NCI-H187 treated with DMSO at 0.1 percent for 48 hours (cell line): ENCODE measurements around the gene BAZ2B.

Experiments used
- DNase-seq: peaks from one replicate; lab custom pipeline; 2025; lab: John Stamatoyannopoulos, UW

The BAZ2B gene

DNA sequence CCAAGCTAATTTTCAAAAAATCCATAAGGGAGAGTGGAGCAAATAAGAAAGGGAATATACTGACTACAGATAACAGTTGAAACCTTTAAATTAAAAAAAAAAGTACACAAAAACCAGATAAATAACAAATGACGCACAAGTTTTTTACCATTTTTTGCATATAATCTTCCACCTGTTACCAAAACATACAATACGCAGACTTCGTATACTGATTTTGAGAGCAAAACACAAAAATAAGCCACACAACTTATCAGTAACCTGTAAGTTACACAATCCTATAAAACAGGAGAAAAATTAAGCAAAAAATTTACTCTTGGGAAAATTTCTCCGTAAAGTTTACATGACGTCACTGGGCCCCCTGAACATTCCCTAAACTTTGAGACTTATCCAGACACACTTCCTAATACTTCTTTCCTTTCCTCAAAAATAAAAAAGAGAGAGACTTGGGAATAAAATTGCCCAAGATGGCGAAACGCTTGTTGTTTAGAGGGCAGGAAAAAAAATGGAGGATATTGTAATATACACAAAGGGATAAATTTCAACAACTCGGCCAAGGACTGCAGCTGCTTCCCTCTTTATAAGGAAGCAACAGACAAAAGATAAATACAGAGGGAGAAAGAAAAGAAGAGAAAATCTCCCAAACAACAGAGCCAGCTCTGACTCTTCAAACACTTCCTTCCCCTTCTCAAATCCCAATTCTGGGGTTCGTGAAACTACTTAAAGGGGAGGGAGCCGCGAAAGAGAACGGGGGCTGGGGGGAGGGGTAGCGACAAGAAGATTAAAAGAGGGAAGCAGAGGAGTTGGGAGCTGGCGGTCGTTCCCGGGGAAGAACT lies 1.6 kb downstream of the BAZ2B start:
- no peak for DNase-seq

DNA sequence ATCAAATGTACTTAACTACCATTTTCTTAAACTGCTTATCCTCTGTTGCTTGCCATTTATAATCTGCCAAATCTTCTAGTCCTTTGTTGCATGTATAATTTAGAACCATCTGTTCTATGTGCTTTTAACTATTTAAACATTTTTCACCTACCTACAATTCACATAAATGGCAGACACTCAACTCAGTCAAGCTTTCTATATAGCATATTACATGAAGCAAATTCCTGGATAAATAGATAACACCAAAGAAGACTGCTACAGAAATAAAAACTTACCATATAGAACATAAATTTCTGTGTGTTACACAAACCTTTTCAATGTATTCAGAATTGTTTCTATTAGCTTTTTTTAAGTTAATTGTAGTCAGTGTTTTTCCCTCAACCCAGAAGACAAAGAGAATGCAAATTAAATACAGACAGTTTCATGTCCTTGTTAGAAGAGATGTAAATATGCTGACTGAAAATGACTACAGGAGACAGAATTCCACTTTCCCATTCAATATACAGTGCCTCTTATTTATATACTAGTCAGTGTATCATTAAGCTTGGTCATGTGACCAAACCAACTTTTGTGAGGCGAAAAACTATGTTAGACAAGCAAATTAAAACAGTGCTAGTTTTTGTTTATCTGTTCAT lies 2.6 kb downstream of the BAZ2B start:
- DNase-seq: no peak

DNA sequence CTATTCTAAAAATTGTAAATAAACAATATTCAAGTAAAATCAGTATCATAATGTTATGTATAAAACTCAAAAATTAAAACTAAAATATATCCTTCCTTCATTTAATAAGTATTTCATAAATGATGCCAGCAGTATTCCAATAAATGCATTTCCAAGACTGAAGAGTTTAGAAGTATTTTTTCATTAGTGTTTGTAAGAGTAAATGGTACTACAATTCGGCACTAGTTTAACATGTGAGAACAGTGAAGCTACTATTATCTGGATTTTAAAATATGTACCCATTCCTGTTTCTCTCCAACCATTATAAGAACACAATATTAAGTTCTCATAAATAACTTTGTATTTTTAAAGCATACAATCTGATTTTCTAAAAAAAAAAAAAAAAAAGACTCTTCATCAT lies 3.3 kb downstream of the BAZ2B start:
- no peak for DNase-seq

DNA sequence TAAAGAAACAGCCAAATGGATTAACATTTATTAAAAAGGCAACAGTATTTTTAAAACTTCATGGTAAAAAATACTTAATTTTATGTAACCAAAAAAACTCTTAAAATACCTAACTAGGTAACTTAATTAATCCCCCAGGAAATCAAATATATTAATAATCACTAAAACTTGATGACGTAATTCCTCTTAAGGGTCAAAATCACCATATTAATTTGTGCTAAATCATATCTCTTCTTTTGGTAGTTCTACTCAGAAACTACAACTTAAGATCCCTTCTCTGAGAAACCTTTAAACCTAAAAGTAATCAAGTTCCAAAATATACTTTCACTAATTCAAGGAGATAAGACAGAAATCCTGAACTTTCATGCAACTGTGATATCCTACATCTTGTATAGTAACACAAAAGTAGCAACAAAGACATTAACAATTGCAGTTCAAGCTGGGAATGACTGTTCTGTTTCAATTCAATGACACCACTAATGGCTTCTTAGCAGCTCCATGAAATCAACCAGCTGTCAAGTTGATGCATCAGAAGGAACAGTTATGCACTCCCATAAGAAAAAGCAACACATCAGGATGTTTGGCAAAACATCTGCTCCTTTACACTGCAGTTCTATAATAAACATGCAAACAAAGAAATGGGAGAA lies 4.0 kb downstream of the BAZ2B start:
- peak; percentile 17 for DNase-seq

DNA sequence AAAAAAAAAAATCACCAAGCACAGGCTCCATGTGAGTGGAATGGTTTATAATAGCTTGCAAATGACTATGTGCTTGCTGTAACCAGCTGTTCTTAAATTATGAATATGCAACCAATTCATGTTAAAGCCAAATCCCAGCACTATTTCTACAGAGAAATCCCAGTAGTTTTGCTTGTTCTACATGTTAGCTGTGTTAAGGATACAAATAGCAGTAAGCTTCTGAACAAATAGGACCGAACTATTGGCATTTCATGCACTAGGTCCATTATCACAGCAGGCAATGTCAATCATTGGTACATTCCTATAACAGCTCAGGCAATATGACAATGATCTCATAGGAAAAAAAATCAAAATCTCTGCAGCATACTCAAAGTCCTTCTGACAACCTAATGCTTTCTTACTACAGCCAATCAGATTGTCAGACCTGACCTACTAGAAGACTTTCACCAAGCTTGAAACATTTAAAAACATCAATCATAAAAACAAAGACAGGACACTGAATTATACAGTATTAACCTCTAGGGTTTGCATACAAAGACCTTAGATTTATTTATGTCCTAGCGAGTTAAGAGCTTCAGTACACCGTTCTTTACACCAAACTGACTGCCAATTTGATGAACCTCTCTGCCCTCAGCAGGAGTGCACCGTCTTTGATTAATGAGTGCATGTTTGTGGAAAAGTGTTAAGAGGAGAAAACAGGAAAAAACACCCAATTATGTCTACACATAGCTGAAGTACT lies 6.4 kb downstream of the BAZ2B start:
- DNase-seq: no peak

DNA sequence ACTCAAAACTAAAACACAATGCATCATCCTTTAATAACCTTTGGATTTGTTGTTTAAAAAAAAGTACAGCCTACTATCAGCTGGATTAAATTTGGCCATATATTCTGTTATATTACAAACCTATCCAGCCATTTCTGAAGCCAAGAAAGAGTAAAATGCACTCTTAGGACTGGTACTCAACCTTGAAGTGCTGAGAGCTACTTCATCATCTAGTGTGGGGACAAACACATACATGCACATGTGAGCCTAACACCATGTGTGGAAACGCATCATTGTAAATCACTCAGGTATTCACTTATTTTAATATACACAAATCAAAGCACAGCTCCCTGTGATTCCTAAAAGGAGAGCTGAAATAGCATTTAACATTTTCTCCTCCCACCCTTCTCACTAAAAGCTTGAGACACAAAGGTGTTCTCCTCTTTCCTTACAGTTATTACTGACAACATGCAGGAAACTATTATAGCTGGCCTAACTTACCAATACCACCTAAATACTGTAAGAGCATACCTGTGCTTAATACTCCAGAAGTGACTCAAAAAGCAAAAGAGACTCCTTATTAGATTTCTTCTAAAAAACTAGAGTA lies 7.5 kb downstream of the BAZ2B start:
- no peak for DNase-seq

DNA sequence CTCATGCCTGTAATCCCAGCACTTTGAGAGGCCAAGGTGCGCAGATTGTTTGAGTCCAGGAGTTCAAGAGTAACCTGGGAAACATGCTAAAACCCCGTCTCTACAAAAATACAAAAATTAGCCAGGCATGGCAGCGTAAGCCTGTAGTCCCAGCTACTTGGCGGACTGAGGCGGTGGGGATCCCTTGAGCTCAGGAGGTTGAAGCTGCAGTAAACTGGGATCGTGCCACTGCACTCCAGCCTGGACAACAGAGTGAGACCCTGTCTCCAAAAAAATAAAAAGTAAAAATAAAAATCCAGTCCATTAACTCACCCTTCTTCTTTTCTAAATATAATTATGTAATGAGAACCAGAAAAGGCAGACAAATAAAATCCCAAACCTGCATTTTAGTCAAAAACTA lies 8.2 kb downstream of the BAZ2B start:
- DNase-seq: no peak

DNA sequence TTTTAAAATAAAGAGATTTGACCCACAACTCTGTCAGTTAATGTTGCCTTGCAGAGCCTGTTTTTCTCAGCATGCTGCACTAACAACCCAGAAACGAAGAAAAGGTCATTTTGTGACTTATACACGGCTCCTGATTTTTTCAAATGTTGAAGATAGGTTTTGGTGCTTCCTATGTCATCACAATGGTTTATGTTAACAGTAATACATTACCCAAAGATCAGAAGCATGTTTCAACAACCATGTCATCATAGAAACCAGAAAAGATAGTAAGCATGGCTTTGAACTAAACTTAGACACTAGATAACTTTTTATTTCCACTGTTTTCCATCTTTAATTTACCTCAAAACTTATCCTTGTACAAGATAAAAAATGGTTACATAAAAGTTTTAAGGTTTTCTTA lies 10.1 kb downstream of the BAZ2B start:
- no peak for DNase-seq

DNA sequence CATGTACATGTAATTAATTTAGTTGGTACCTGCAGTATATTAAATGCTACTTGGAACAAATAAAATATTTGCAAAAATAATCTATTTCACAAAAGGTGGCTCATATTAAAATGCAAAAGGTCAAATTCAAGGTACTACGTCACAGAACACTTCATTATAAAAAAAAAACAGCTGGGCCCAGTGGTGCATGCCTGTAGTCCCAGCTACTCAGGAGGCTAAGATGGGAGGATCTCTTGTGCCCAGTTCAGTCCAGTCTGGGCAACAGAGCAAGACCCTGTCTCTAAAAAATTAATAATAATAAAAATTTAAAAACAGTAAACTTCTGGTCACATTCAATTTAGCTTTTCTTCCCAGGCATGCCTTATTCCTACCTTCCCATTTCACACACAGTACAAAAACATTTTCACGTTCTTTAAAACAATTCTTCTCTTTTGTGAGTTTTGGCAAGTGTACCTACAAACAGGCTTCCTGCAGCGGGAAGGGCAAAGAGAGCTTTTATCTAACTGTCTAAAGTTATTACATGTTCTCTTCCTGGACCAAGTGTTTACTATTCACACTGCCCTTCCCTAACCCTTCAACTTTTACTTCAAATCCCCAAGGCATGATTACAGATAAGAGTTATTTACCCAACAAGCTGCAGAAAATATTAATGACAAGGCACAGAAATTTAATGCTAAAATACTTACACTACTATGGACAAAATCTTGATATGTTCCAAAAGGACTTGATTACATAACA lies 10.7 kb downstream of the BAZ2B start:
- no peak for DNase-seq

DNA sequence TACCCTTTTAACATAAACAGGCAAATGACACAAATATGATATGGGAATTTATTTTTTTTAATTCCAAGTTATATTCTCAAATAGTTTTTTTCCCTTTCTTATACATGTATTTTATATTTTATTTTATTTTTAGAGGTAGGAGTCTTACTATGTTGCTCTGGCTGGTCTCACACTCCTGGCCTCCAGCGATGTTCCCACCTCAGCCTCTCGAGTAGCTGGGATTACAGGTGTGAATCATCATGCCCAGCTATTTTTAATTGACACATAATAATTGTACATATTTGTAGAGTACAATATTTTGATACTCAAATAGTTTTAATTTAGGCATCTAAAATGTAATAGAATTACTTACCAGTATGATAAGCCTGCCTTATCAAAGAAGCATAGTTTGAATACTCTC lies 12.2 kb downstream of the BAZ2B start:
- DNase-seq: no peak

DNA sequence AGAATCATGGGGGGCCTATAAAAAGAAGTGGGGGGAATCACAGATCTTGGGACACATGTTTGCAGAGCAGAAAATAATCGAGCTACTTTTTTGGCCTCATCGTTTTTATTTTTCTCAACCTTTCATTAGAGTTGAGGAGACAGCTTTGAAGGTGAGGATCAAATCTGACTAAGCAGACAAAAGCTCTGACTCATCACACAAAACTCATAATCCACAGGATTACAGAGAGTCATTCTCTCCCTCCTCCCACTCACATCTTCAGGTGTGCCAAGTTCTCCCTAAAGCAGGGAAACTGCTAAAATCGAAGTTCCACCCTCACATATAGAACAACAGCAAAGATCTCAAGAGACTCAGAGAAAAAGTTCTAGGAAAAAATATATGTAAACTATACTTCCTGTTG lies 15.6 kb downstream of the BAZ2B start:
- no peak for DNase-seq

DNA sequence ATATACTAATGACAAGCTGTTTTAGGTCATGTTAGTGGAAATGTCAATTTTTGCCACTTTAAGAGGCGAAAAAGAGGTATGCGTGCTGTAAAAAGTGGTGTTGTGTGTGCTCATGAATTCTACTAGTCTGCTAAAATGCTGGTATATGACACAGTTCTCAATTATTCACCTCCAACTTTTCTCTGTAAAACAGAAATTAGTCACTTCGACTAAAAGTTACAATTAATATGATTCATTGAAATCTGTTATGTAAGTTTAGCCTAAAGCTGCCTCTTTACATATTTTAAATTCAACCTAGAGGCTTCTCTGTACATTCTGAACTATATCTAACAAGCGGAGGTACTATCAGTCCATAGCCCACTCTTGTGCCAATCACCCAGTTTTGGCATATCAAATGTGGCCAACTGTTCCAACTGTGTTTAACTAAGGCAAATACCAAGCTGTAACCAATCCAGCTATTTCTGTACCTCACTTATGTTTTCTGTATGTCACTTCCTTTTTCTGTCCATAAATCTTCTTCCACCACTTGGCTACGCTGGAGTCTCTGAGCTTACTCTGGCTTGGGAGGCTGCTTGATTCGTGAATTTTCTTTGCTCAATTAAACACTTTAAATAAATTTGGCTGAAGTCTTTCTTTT lies 20.8 kb downstream of the BAZ2B start:
- no peak for DNase-seq

DNA sequence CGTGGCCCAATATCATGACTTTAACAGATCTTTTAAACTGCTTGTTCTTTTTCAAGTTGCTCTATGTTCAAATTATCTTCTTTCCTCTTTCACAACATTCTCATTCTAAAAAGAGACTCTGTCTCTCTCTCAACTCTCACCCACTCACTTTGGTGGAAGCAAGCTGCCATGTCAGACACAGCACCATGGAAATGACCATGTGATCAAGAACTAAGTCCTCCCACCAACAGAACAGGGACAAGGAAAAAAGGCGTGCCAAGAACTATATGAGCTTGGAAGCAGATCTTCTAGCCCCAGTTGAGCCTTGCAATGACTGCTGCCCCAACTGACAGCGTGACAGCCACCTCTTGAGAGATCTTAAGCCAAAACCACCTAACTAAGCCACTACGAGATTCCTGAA lies 23.9 kb downstream of the BAZ2B start:
- no peak for DNase-seq

DNA sequence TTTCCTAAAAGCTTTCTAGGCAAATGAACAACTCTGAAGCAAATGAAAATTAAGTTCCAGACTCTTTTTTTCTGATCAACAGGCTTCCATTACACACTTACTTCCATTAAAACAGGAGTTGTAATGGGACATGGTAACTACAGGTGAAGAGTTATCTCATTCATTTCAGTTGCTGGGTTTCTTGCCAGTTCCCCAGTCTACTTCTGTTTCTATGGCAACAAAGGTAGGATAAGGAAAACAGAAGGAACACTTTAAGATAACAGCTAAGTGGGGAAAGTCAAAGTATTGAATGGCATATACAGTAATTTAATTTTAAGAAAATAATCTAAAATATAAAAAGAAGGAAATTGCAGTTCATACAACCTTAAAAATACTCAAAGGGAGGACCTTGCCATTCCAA lies 25.1 kb downstream of the BAZ2B start:
- no peak for DNase-seq

DNA sequence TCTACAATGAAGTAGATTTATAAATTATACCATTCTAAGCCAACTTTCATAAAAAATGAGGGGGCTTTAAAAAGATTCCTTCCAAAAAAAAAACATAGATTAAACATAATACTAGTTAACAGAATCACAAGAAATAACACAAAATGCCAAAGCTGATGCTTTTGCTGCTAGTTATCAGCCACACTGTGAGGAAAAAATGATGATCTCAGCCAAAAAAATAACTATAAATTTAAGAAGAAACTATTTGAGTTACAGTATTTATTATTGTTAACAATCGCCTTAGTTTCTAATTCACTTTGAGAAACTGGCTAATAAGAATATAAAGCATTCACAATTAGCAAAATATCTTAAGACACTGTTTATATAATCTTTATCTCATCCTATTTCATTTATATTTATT lies 27.1 kb downstream of the BAZ2B start:
- DNase-seq: no peak

DNA sequence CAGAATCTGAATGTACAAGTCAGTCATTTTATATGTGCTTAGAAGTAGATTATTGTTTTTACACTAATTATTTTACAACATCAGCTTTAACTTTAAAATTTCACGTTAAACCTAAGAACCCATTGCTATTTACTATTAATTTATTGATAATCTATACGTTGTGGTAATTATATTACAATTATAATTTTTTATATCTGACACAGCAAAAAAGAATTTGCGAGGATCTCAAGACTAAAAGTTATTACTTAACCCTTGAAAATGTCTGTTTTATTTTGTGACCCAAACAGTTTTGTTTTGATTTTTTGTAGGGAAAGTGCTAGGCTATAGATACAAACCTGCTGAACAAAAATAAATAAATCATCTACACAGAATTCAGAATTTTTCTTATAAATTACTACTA lies 30.3 kb downstream of the BAZ2B start:
- DNase-seq: no peak

DNA sequence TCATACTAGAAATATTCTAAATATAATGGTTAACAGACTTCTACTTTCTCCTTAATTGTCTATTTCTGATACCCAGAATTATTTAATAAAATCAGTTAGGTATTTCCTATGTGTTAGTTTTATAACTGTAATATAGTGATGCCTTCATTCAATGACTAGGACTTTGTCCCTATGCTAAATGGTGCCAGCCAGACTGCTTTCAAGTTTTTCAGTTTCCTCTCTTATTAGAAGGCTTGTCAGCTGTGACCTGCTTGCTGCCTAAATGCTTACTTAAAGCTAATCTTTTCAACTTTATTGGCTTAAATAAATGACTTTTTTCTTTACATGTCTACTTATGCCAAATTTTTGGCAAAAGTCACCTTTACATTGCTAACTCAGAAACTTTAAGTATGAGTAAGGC lies 30.7 kb downstream of the BAZ2B start:
- DNase-seq: no peak

DNA sequence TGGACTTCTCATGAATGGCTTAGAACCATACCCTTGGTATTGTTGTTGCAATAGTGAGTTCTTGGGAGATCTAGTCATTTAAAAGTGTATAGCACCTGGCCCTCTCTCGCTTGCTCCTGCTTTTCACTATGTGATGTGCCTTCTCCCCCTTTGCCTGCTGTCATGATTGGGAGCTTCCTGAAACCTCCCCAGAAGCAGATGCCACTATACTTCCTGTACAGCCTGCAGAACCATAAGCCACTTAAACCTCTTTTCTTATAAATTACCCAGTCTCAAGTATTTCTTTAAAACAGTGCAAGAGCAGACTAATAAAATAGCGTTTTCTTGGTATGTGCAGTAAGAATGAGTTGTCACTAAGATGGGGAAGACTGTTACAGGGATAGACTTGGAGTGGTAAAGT lies 31.6 kb downstream of the BAZ2B start:
- no peak for DNase-seq

DNA sequence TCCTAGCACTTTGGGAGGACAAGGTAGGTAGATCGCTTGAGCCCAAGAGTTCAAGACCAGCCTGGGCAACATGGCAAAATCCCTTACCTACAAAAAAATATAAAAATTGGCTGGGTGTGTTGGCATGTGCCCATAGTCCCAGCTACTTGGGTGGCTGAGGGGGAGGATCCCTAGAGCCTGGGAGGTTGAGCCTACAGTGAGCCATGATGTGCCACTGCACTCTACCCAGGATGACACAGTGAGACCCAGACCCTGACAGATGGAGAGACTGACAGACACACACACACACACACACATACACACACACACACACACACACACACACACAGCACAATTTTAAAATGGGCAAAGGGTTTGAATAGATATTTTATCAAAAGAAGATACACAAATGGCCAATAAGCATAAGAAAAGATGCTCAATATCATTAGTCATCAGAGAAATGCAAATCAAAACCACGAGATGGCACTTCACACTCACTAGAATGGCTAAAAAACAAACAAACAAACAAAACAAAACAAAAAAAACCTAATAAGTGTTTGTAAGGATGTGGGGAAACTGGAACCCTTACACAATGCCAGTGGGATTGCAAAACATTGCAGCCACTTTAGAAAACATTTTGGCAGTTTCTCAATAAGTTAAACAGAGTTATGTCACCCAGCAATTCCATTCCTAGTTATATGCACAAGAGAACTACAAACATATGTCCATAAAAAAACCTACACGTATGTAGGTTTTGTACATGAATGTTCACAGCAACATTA lies 42.3 kb downstream of the BAZ2B start:
- DNase-seq: no peak

DNA sequence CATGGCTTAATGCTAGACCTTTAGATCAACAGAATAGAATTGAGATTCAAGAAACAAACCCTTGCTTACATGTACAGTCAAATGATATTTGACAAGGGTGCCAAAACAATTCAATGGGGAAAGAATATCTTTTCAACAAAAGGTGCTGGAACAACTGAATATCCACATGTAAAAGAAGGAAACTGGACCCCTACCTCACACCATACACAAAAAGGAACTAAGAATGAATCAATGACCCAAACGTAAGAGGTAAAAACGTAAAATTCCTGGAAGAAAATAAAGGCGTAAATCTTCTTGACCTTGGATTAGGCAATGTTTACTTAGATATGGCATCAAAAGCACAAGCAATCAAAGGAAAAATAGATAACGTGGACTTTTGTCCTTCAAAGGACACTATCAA lies 43.1 kb downstream of the BAZ2B start:
- no peak for DNase-seq
